B cell (primary cell): ENCODE data around the gene POLR2C. TPM values are rescaled to one million over a fixed set of nuclear protein-coding genes. Genes with fewer than 3 reads are reported as not detected.

Experiments
- ATAC-seq: fragments of 200-7000 bp; cut with Tn5 transposase; one replicate; pipeline ENCODE4 v1.10.0; 2021; ENCODE audit warnings: low read depth, mild to moderate bottlenecking, moderate number of reproducible peaks, moderate library complexity
- CTCF ChIA-PET: fragments of 350-600 bp; sonication (Branson Sonifier 250); formaldehyde crosslinking; loops from one replicate; lab custom pipeline; 2021; ENCODE audit warnings: antibody characterized with exemption, inconsistent platforms; lab: Charles Lee
- POLR2A ChIA-PET: fragments of 350-600 bp; sonication (Branson Sonifier 250); formaldehyde crosslinking; loops from one replicate; lab custom pipeline; 2021; ENCODE audit warnings: antibody characterized with exemption; lab: Charles Lee
- DNase-seq: peaks from one replicate; pipeline ENCODE4 v3.0.0; 2013
- H2AFZ ChIP-seq: 2 replicates; pipeline ENCODE4 v1.6.1; 2012; ENCODE audit warnings: mild to moderate bottlenecking, low read depth, low read length; ENCODE audit not compliant: insufficient read depth, poor library complexity, severe bottlenecking
- H3K27ac ChIP-seq, 2 donors: 1 replicate in 1 of 2; 2 replicates in 1 of 2; pipeline ENCODE4 v1.5.1; 2012 to 2013; ENCODE audit warnings: low read length in 2 of 2, mild to moderate bottlenecking in 2 of 2, moderate library complexity in 1 of 2
- H3K27me3 ChIP-seq, 4 experiments: fragments of 200-600 bp in 1 of 4; sonication (generic) in 1 of 4; replicated peaks in 1 of 4; 1 replicate in 2 of 4; 2 replicates in 2 of 4; pipeline versions ENCODE4 v1.6.1 to v1.7.0; 2013 to 2016; ENCODE audit warnings: low read length in 3 of 4, mild to moderate bottlenecking in 2 of 4, mixed read lengths in 1 of 4, moderate library complexity in 1 of 4; ENCODE audit not compliant: insufficient read depth in 4 of 4, control insufficient read depth in 3 of 4; ENCODE audit errors: control extremely low read depth in 1 of 4
- H3K36me3 ChIP-seq, 2 experiments: replicated peaks in 1 of 2; 1 replicate in 1 of 2; 2 replicates in 1 of 2; pipeline versions ENCODE4 v1.6.1 to v1.7.1; 2013; ENCODE audit warnings: low read length in 1 of 2; ENCODE audit not compliant: insufficient read depth in 2 of 2, control insufficient read depth in 1 of 2; ENCODE audit errors: control extremely low read depth in 1 of 2, extremely low read depth in 1 of 2
- H3K4me1 ChIP-seq, 2 donors: fragments of 200-600 bp in 1 of 2; sonication (generic) in 1 of 2; 1 replicate in 1 of 2; 2 replicates in 1 of 2; pipeline versions ENCODE4 v1.5.1 to v1.6.1; 2013 to 2017; ENCODE audit warnings: low read length in 2 of 2; ENCODE audit not compliant: control insufficient read depth in 2 of 2, insufficient read depth in 2 of 2
- H3K4me2 ChIP-seq: replicated peaks from 2 replicates; pipeline ENCODE3; 2012; ENCODE audit warnings: mild to moderate bottlenecking, low read depth, low read length; ENCODE audit not compliant: poor library complexity, severe bottlenecking
- H3K4me3 ChIP-seq, 5 experiments: fragments of 200-600 bp in 1 of 5; sonication (generic) in 1 of 5; 1 replicate in 3 of 5; 2 replicates in 2 of 5; pipeline versions ENCODE4 v1.5.1 to v1.7.0; 2011 to 2016; ENCODE audit warnings: low read length in 4 of 5, mild to moderate bottlenecking in 4 of 5, low read depth in 2 of 5, control low read depth in 1 of 5, moderate library complexity in 1 of 5; ENCODE audit not compliant: insufficient read depth in 1 of 5; ENCODE audit errors: control extremely low read depth in 1 of 5, extremely low read depth in 1 of 5
- H3K79me2 ChIP-seq: fragments of 200-600 bp; sonication (generic); one replicate; pipeline ENCODE4 v1.6.0; 2016; ENCODE audit warnings: low read length; ENCODE audit not compliant: control insufficient read depth, insufficient read depth
- H3K9ac ChIP-seq: fragments of 200-600 bp; sonication (generic); 2 replicates; pipeline ENCODE4 v1.6.1; 2017; ENCODE audit warnings: mild to moderate bottlenecking, low read length, moderate library complexity
- H3K9me3 ChIP-seq, 3 donors: one replicate each; pipeline versions ENCODE4 v1.6.1 to v1.7.1; 2013; ENCODE audit warnings: low read length in 2 of 3; ENCODE audit not compliant: control insufficient read depth in 2 of 3, insufficient read depth in 1 of 3; ENCODE audit errors: control extremely low read depth in 1 of 3
- H4K20me1 ChIP-seq: 2 replicates; pipeline ENCODE4 v1.6.0; 2012; ENCODE audit warnings: mild to moderate bottlenecking, low read length; ENCODE audit not compliant: insufficient read depth, control insufficient read depth, poor library complexity, severe bottlenecking
- H3K27ac Mint-ChIP-seq: one replicate; pipeline ENCODE4 v1.8.0; 2021; ENCODE audit warnings: mixed read lengths
- H3K27me3 Mint-ChIP-seq: one replicate; pipeline ENCODE4 v1.8.0; 2021; ENCODE audit warnings: mixed read lengths
- H3K4me1 Mint-ChIP-seq: one replicate; pipeline ENCODE4 v1.8.0; 2021; ENCODE audit warnings: mixed read lengths
- H3K4me3 Mint-ChIP-seq: one replicate; pipeline ENCODE4 v1.8.0; 2021; ENCODE audit warnings: mixed read lengths
- H3K9me3 Mint-ChIP-seq: one replicate; pipeline ENCODE4 v1.8.0; 2022; ENCODE audit warnings: mixed read lengths; ENCODE audit not compliant: insufficient read depth
- EZH2 ChIP-seq: IDR thresholded peaks from 2 replicates; pipeline ENCODE4 v1.6.1; 2012; ENCODE audit warnings: borderline replicate concordance, low read depth, mild to moderate bottlenecking, moderate library complexity, low read length; ENCODE audit not compliant: insufficient read depth, poor library complexity, severe bottlenecking
- WGBS: methylation state at CpG from one replicate; pipeline ENCODE4 v1.1.5; 2013; ENCODE audit warnings: missing lambda C conversion rate; ENCODE audit not compliant: insufficient coverage; 5-methylcytosine and 5-hydroxymethylcytosine counted together
- intact Hi-C: fragments of 100-400 bp; cut with micrococcal nuclease; formaldehyde crosslinking; loops from one replicate; pipeline ENCODE4 v1.10.0; 2022
- polyA plus RNA-seq: library from polyadenylated mRNA; depleted of rRNA; stranded (reverse); fragments of >200 nt; gene quantifications from 2 replicates; pipeline ENCODE4 v1.2.3, GENCODE V29; 2012
- total RNA-seq, 2 donors: library from RNA; stranded (reverse); fragments of 120-200 nt in 1 of 2; gene quantifications; 1 replicate in 1 of 2; 2 replicates in 1 of 2; pipeline versions ENCODE4 v1.2.3 to v1.2.4, GENCODE V29; 2013 to 2022
- TF ChIP-seq, protein P1 (sequence below): fragments of 200-600 bp; IDR thresholded peaks from one replicate; pipeline ENCODE4 v1.8.0; 2022; ENCODE audit warnings: antibody characterized with exemption, mild to moderate bottlenecking

Gene POLR2C
- total and polyA plus RNA-seq, 2 donors (not counting 1 experiment from before 2014, with no cell fraction given) = 57.8 to 70.1 TPM

DNA sequence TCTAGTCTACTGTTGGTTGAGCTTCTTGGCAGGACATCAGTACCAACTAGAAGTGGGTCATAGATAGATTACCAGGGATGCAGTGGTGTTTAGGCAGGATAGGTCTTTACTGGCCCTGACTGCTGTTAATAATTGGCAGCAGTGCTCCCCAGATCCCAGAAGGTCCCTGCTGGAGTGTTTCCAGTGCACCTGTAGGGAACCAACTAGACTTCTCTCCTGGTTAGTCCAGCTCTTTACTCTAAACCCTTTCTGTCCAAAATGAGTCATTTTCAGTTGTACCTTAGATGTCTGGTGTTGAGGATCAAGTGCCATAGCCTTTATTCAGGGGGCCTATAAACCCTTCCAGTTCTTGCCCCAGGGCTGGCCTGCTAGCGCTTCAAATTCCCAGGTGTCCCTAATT is 8.7 kb downstream of the POLR2C start:
- POLR2A ChIA-PET = interaction anchor here (0.6 kb wide), 1 partner anchor 40 kb away, joined by 4 read pairs; no protein-coding TSS in a partner anchor
- Histone ChIP-seq H3K4me1 (peaks cover 6 to 13% of the 10 kb centered on the region in 2 donors), H3K9ac (no peak overlapping the region), H3K4me2 (no peak overlapping the region), H3K36me3 (peaks cover 7 to 59% of the 10 kb centered on the region in 2 experiments), H4K20me1 (peaks cover 3% of the 10 kb centered on the region), H3K27me3 (no peaks in the 10 kb centered on the region), H3K79me2 (no peaks in the 10 kb centered on the region), H3K4me3 (no peak overlapping the region), H3K27ac (no peak overlapping the region), H2AFZ (no peak overlapping the region), H3K9me3 (no peaks in the 10 kb centered on the region)
- ATAC-seq = no peak
- Mint-ChIP-seq H3K4me3 (no peak overlapping the region), H3K4me1 (peaks cover 10% of the 10 kb centered on the region), H3K27me3 (no peaks in the 10 kb centered on the region), H3K27ac (no peak overlapping the region), H3K9me3 (no peaks in the 10 kb centered on the region)
- intact Hi-C loops = no loop called here
- TF ChIP-seq, protein P1, sequence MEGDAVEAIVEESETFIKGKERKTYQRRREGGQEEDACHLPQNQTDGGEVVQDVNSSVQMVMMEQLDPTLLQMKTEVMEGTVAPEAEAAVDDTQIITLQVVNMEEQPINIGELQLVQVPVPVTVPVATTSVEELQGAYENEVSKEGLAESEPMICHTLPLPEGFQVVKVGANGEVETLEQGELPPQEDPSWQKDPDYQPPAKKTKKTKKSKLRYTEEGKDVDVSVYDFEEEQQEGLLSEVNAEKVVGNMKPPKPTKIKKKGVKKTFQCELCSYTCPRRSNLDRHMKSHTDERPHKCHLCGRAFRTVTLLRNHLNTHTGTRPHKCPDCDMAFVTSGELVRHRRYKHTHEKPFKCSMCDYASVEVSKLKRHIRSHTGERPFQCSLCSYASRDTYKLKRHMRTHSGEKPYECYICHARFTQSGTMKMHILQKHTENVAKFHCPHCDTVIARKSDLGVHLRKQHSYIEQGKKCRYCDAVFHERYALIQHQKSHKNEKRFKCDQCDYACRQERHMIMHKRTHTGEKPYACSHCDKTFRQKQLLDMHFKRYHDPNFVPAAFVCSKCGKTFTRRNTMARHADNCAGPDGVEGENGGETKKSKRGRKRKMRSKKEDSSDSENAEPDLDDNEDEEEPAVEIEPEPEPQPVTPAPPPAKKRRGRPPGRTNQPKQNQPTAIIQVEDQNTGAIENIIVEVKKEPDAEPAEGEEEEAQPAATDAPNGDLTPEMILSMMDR = no peak
- no peak for TF ChIP-seq EZH2
- no peak for DNase-seq
- no CpG with 5 or more reads among the region's 1 CpG for WGBS
- CTCF ChIA-PET = interaction anchor here (0.8 to 0.9 kb wide), 2 partner anchors 9 to 49 kb away, joined by 3 read pairs; partner anchors contain the start of gene POLR2C

GRCh38 chr16:57471852-57472664 is 9.6 kb downstream of the POLR2C start:
- Histone ChIP-seq H3K9me3 (no peaks in the 10 kb centered on the region), H3K36me3 (peaks cover 7 to 54% of the 10 kb centered on the region in 2 experiments), H4K20me1 (no peaks in the 10 kb centered on the region), H3K4me2 (no peak overlapping the region), H3K9ac (no peak overlapping the region), H2AFZ (no peak overlapping the region), H3K79me2 (no peaks in the 10 kb centered on the region), H3K4me1 (peaks cover 10 to 19% of the 10 kb centered on the region in 2 donors), H3K27ac (no peak overlapping the region), H3K27me3 (peaks cover 0 to 3% (median 0%) of the 10 kb centered on the region in 4 experiments), H3K4me3 (no peak overlapping the region)
- 80% methylated on average over 7 of the region's 10 CpGs for WGBS
- Mint-ChIP-seq H3K27ac (no peak overlapping the region), H3K4me3 (no peak overlapping the region), H3K9me3 (no peaks in the 10 kb centered on the region), H3K4me1 (peaks cover 14% of the 10 kb centered on the region), H3K27me3 (no peaks in the 10 kb centered on the region)
- intact Hi-C loops = no loop called here
- CTCF ChIA-PET = interaction anchor here (0.7 to 0.9 kb wide), 2 partner anchors 48 kb away, joined by 3 read pairs; no protein-coding TSS in a partner anchor
- TF ChIP-seq, protein P1 = no peak
- TF ChIP-seq EZH2 = no peak
- POLR2A ChIA-PET = interaction anchor here (0.6 kb wide), 1 partner anchor 41 kb away, joined by 4 read pairs; no protein-coding TSS in a partner anchor
- DNase-seq (no peak), ATAC-seq (no peak)
